Ramos (cell line): Measurements from ENCODE around the gene MASP1.
"Not testable (repeated sequence)": the region's sequence is repeated elsewhere in the genome, so short reads cannot be mapped to it uniquely, and the experiment has no call there.

ENCODE experiments used
- in situ Hi-C: fragments of 300-500 bp; cut with MboI; formaldehyde crosslinking; loops from one replicate; pipeline ENCODE4 v1.14.3; 2022; ENCODE audit warnings: low sequenced_read_pairs; ENCODE audit not compliant: unreplicated experiment

The MASP1 gene

GRCh38 chr3:187237741-187238140 is 53.8 kb downstream of the MASP1 start:
- in situ Hi-C loops = no loop called here

DNA sequence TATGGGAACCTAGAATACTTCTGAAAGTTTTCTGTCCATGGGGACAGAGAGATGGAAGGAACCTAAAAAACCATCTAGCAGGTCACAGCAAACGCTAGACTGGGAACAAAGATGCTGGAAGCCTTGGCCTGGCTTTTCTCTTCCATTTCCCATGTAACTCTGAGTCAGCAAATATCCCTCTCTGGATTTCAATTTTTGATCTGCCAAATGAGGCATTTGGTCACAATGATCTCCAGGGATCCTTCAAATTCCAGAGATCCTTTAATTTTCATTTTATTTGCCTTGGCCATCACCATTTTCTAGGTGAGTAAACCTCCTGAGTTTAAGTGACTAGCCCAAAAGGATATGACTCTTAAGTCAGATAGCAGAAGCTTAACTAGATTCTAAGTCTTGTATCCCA is 54.6 kb downstream of the MASP1 start:
- in situ Hi-C loops = no loop called here

GRCh38 chr3:187230011-187230410 is 61.5 kb downstream of the MASP1 start:
- in situ Hi-C loops = no loop called here

DNA sequence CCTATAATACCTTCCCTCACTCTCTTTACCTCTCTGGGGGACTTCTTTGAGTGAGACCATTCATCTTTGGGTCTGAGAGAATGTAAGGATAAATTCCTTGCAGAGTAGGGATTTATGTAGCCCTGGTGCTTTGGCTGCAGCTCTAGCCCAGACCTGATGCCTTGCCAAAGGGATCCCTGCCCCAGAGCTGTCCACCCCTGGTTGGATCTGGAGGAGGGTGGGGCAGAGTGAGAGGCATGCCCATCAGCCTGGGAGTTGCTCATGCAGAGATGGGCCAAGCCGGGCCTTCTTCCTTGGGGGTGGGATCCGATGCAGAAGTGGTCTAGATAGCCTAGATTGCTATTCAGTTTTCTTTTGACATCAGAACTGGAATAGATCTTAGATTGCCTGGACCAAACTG is 62.8 kb downstream of the MASP1 start:
- in situ Hi-C loops = no loop called here

DNA sequence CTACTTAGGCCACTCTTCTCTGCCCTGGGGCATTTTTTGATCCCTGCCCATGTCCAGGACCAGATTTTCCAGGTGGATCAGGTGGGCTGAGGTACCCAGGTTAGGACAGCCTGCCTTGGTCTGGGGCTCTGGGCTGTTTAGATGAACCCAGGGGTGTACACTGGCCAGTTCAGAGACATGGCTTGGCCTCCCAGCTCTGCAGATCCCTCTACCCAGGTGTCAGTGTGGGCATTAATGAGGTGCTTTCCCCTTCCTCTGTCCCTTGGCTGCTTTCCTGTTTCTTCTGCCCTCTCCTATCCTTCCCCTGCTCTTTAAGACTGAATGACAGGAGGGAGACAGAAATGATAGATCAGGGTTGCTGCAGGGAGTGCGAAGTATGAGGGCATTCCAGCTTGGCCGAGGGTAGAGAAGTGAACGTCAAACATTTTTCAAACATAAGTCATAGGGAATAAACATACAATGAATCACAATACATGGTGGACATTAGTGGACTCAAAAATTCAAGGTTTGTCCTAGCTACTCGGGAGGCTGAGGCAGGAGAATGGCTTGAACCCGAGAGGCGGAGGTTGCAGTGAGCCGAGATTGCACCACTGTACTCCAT is 63.8 kb downstream of the MASP1 start:
- in situ Hi-C loops = no loop called here

DNA sequence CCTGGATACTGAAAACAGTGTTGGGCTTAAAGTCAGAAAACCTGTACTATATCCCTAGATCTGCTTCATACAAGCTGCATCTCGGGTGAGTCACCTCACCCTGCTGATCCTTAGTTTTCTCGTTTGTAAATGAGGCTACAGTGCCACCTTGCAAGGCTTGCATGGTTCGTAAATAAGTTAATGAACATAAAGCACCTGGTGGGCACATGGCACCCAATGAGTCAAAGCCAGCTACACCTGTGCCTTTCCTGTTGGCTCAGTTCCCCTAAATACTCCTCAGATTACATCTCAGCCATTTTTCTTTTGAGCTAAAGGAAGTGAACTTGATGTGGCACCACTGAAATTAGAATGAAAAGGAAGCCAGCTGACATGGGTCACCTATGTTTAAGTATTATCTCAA is 67.7 kb downstream of the MASP1 start:
- in situ Hi-C loops = no loop called here

DNA sequence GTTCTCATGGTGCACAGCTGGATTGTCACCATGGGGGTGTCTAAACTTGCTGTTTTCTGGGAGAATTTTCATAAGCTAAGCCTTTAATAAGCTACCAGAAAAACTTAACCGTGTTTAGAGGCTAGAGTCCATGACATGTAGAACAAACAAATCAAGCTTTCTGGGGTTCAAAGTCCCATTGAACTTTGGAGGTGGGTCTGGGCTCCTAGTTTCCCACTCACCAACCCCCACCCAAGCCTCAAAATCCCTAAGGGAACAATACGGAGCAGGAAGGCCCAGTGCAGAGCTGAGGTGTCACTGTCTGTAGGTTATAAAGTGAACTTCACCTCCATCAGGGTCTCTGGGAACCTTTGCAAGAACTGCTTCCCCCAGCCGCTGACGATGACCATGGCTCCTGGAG is 68.7 kb downstream of the MASP1 start:
- in situ Hi-C loops = no loop called here

DNA sequence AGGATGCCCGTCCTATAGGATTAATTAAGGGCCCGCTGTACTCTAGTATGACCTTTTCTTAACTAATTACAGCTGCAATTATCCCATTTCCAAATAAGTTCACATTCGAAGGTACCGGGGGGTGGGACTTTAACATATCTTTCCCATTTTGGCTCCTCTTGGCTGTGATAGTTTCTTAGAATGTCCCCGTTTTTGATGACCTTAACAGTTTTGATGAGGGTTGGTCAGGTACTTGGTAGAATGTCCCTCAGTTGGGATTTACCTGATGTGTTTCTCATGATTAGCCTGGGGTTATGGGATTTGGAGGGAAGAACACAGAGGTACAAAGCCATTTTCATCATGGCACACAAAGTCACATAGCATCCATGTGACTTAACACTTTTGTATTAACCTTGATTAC is 76.1 kb downstream of the MASP1 start:
- in situ Hi-C loops = no loop called here

DNA sequence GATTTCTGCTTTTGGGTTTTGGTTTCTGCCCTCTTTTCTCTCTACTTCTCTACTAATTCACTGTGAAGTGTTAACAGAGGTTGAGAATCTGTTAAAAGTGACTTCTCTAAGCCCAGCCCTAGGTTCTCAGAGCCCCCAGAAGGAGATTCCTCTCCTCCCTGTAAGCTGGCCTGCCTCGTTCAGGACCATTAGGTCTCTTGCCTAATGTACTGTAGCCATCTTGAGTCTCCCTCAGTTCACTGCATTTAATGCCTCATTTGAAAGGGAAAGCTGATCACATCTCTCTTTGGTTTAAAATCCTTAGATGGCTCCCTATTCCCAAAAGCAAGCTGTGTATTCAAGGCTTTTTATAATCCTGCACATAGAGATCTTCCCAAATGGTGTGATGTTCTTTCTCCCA is 77.9 kb downstream of the MASP1 start:
- in situ Hi-C loops = no loop called here

- in situ Hi-C loops = no loop called here
Measured at GRCh38 chr3:187212705-187213104, 78.8 kb downstream of the MASP1 start.

DNA sequence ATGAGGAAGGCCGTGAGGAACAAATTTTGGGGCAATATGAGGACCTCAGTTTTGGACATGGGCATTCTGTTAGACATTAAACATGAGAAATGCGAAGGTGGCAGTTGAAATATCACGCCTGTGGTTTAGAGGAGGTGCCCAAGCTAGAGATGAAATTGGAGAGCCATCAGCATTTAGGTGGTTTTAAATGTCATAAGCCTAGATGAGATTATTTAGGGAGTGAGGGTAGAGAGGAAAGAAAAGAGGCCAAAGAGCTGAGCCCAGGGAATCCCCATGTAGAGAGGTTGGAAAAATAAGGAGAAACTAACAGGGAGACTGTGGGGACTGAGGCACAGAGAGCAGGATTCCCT is 79.4 kb downstream of the MASP1 start:
- in situ Hi-C loops = no loop called here

DNA sequence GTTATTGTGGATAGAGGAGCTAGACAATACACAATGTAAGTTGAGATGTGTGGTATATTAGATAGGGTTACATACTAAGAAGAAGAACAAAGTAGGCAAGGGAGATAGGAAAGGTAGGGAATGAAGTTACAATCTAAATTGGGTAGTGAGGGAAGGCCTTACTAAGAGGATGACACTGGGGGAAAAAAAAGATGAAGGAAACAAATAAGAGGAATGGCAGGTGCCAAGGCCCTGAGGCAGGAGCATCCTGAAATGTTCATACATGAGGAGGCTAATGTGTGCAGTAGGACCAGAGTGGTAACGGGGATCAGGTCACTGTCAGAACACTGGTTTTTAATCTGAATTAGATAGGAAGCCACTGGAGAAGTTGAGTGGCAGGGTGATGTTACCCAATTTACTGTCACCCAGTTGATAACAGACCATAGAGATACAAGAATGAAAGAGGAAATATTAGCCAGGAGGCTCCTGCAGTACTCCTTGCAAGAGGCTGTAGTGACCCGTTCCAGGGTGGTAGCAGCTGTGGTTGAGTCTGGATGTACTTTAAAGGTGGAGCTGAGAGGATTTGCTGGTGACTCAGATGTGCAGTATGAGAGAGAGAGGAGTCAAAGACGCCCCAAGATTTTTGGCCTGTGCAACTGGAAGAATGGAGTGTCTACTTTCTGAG is 79.9 kb downstream of the MASP1 start:
- in situ Hi-C loops = no loop called here

DNA sequence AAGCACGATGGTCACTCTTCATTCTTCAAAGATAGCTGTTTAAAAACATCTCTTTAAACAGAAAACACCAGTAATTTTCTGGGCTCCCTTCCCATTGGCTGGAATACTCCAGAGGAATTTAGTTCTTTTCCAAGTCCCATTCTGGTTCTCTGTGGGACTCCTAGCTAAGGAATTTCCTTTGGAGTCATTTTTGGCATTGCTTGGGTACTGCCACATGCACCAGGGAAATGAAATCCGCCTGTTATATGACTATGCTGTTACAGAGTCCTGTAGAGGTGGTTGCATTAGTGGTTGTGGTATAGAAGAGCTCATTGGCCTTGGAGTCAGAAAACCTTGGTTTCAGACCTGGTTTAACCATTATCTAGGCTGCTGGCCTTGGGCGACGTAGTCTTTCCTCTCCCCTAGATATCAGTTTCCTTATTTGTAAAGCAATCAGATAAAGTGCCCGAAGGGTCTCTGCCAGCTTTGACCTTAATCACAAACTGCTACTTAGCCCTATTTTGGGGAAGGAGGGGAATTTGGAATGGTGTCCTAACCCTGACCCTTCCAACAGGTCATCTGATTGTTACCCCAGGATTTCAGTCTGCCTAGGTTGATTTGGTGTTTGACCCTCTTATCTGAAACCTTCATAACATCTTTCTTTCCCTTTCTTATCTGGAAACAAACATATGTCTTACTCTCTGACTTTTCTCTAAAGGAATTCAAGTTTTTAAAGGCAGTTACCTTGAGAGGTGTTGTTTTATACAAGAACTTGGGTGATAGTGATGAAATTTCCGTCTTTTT is 80.8 kb downstream of the MASP1 start:
- in situ Hi-C loops = no loop called here

GRCh38 chr3:187210091-187210490 is 81.4 kb downstream of the MASP1 start:
- in situ Hi-C loops = no loop called here

GRCh38 chr3:187209491-187209890 is 82.0 kb downstream of the MASP1 start:
- in situ Hi-C loops = no loop called here

DNA sequence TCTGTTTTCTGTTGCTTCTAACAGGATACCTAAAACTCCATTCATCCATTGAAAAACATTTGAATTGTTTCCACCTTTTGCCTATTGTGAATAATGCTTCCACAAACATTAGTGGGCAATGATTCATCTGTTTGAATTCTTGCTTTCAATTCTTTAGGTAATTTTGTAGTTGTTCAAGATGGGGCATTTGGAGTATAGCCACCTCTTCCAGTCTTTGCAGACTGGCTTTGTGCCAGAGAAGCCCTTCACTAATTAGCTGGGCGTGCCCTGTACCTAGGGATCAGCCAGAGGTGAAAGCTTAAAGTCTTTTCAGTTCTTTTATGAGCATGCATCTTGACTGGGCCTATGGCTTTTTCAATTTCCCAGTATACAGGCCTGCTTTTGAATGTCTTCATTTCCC is 83.4 kb downstream of the MASP1 start:
- in situ Hi-C loops = no loop called here

DNA sequence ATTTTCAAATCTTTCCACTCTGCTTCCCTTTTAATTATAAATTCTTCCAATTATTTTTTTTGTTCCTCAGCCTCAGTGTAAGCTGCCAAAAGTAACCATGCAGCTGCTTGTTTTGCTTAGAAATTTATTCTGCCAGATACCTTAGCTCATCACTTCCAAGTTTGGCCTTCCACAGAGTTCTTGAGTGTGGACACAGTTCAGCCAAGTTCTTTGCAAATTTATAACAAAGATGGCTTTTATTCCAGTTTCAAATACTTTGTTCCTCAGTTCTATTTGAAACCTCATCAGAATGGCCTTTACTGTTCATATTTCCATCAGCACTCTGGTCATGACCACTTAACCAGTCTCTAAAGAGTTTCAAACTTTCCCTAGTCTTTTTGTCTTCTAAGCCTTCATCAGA is 83.9 kb downstream of the MASP1 start:
- in situ Hi-C loops = no loop called here

- in situ Hi-C loops = no loop called here
Measured at GRCh38 chr3:187207062-187207461, 84.5 kb downstream of the MASP1 start.

DNA sequence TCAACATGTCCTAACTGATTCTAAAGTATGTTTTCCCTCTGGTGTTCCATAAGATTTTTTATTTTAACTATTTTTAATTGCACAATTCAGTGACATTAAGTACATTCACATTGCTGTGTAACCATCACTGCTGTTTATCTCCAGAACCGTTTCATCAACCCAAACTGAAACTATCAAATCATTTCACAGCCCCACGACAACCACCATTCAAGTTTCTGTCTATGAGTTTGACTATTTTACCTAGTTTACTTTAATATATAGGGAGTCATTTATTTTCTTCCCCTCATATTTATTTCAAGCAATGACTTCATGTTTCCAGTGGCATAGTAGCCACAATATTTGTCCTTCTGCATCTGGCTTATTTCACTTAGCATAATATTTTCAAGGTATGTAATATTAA is 85.9 kb downstream of the MASP1 start:
- in situ Hi-C loops = no loop called here

GRCh38 chr3:187199463-187200050 is 92.0 kb downstream of the MASP1 start:
- in situ Hi-C loops = not testable (repeated sequence)

DNA sequence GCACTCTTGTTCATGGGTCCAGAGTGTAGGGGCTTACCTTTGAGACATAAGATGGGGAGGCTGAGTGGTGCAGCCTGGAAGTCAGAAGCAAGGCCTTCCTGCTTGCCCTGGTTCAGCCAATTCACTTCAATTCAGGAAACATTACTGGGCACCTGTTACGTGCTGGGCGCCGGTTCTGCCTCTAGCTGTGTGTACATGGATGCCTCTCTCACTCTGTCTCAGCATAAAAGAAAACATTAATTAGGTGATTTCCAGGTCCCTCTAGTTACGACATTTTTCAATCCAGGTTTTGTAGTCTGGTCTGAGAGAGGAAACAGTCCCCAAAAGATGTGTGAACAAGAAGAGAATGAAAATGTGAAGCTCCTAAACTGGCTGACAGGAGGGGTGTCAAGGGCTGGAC is 93.0 kb downstream of the MASP1 start:
- in situ Hi-C loops = no loop called here

DNA sequence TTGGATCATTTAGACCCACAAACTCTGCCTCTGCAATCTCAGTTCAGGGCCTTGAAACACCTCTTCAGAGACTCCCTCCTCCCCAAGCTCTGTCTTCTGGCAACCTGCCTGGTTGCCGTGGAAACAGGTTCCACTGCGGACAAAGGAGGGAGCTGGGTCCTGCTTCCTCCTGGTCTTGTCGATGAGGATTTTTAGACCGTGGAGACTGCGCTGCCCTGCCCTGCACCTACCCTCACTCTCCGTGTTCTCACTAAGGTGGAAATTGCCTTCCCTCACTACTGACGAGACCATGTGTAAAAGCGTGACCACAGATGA is 94.2 kb downstream of the MASP1 start, which contains the start of gene RTP1:
Gene RTP1, plus strand, starts transcription at position 152 of the 315 bp plus-strand sequence. Its CDS starts 30 bp downstream, at position 182.
- in situ Hi-C loops = no loop called here
